ENCODE data around the gene PRICKLE2.

DNA sequence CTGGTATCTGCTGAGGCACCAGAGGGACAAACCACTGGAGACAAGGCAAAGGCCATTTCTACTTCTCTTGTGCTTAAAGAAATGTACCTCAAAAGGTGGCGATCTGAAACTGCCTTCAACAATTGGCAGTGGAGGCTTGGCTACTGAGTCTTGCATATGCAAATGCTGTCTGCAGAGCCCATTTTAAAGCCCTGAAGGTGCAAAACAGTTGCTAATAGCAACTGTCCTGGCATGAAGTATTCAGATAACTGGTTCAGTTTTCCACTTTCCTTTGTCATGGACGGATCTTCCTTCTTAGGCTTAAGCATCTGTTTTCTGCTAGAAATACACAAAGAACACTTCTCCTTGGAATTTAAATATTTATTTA, 130.6 kb downstream of the PRICKLE2 start:
- TF ChIP-seq, protein P1, sequence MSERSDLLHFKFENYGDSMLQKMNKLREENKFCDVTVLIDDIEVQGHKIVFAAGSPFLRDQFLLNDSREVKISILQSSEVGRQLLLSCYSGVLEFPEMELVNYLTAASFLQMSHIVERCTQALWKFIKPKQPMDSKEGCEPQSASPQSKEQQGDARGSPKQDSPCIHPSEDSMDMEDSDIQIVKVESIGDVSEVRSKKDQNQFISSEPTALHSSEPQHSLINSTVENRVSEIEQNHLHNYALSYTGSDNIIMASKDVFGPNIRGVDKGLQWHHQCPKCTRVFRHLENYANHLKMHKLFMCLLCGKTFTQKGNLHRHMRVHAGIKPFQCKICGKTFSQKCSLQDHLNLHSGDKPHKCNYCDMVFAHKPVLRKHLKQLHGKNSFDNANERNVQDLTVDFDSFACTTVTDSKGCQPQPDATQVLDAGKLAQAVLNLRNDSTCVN (tag by site-specific recombination; optimal IDR thresholded peaks at IDR 0.05) = no peak
- TF ChIP-seq, protein P2, sequence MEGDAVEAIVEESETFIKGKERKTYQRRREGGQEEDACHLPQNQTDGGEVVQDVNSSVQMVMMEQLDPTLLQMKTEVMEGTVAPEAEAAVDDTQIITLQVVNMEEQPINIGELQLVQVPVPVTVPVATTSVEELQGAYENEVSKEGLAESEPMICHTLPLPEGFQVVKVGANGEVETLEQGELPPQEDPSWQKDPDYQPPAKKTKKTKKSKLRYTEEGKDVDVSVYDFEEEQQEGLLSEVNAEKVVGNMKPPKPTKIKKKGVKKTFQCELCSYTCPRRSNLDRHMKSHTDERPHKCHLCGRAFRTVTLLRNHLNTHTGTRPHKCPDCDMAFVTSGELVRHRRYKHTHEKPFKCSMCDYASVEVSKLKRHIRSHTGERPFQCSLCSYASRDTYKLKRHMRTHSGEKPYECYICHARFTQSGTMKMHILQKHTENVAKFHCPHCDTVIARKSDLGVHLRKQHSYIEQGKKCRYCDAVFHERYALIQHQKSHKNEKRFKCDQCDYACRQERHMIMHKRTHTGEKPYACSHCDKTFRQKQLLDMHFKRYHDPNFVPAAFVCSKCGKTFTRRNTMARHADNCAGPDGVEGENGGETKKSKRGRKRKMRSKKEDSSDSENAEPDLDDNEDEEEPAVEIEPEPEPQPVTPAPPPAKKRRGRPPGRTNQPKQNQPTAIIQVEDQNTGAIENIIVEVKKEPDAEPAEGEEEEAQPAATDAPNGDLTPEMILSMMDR (tag by site-specific recombination; IDR thresholded peaks at IDR 0.05) = no peak
- no peak for TF ChIP-seq ZNF600 (tag by site-specific recombination; IDR thresholded peaks at IDR 0.05)
- no peak for TF ChIP-seq SP2 (tag by site-specific recombination; IDR thresholded peaks at IDR 0.05)
- TF ChIP-seq ZNF174 (tag by site-specific recombination; IDR thresholded peaks at IDR 0.05) = no peak
- TF ChIP-seq ZNF530 (tag by site-specific recombination; IDR thresholded peaks at IDR 0.05; ENCODE audit: low read depth) = no peak
- TF ChIP-seq ZNF639 (tag by site-specific recombination; IDR thresholded peaks at IDR 0.05) = no peak
- no peak for TF ChIP-seq OVOL3 (tag by site-specific recombination; IDR thresholded peaks at IDR 0.05)
- TF ChIP-seq ZNF138 (tag by site-specific recombination; IDR thresholded peaks at IDR 0.05; ENCODE audit: borderline replicate concordance) = no peak
- TF ChIP-seq KLF9 (tag by site-specific recombination; IDR thresholded peaks at IDR 0.05; ENCODE audit: low read depth) = no peak
- no peak for TF ChIP-seq PRDM6 (tag by site-specific recombination; IDR thresholded peaks at IDR 0.05)

Measured in HEK293 (cell line).